ENCODE measurements around the gene STARD10.

Gene STARD10

DNA sequence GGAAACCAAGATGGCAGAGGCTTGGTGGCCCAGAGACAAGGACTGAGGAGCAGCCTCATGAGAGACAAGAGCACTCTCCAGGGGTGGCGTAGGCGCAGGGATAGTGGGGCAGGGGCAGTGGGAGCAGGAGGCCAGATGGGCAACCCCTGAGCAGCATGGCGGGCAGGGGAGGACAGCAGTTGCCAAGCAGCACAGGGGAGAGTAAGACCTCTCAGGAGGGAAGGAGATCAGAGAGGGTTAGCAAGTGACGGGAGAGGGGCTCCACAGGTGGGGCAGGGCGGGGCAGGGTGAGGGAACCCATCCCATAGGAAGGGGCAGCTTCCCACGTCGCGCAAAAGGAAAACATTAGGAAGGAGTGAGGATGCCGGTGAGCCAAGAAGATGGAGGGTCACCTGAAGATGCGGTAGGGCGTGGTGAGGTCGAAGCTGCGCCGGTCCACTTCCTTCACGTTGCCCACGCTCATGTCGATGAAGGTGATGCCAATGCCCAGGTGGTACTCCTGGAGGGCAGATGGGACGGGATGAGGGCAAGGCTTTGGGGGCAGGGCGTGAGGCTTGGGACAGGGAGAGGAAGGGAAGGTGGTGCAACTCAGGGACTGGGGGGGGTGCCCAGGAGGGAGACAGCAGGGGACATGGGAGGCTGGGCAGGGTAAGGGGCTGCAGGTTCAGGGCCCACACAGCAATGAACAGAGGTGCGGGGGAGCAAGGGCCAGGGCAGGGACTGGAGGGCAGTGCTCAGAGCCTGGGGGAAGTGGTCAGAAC, 84.2 kb downstream of the STARD10 start:
- no peak overlapping the region for H3K4me3 ChIP-seq (ENCODE audit: low read depth, low read length)
- TF ChIP-seq, protein P1, sequence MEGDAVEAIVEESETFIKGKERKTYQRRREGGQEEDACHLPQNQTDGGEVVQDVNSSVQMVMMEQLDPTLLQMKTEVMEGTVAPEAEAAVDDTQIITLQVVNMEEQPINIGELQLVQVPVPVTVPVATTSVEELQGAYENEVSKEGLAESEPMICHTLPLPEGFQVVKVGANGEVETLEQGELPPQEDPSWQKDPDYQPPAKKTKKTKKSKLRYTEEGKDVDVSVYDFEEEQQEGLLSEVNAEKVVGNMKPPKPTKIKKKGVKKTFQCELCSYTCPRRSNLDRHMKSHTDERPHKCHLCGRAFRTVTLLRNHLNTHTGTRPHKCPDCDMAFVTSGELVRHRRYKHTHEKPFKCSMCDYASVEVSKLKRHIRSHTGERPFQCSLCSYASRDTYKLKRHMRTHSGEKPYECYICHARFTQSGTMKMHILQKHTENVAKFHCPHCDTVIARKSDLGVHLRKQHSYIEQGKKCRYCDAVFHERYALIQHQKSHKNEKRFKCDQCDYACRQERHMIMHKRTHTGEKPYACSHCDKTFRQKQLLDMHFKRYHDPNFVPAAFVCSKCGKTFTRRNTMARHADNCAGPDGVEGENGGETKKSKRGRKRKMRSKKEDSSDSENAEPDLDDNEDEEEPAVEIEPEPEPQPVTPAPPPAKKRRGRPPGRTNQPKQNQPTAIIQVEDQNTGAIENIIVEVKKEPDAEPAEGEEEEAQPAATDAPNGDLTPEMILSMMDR (IDR thresholded peaks at IDR 0.05; ENCODE audit: borderline replicate concordance, insufficient read depth, low read depth, low read length), result no peak

DNA sequence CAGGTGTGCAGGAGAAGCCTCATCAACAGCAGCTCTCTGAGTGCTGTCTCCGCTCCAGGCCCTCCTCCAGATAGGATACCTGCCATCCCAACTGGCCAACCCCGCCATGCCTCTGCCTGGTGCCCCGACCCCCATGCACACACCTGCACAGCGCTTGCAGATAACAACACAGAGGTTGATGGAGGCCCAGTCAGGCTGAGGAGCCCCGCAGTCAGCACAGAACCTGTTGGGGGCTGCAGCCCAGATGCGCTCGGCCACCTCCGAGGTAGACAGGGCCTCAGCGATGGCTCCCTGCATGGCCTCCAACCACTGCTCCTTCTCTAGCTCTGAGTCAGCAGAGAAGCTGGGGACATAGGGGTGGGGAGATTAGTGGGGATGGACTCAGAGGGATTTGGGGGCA, 86.8 kb downstream of the STARD10 start:
- TF ChIP-seq, protein P1 (IDR thresholded peaks at IDR 0.05; ENCODE audit: borderline replicate concordance, insufficient read depth, low read depth, low read length), result no peak
- no peak overlapping the region for H3K4me3 ChIP-seq (ENCODE audit: low read depth, low read length)

DNA sequence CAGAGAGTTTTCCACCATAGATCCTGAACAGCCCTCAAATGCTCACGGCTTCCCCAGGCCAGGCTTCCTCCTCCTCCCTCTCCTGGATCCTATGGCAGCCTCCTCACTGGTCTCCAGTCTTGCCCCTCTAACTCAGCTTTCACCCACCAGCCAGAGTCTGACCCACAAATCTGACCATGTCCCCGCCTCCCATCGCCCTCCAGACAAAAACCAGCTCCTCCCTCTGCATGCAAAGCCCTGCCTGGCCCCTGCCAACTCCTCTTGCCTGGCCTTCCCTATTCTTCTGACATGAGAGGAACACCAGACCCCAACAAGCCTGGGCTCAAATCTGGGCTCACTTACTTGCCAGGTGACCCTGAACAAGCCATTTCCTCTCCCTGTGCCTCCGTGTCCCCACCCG, 87.3 kb downstream of the STARD10 start:
- no peak overlapping the region for H3K4me3 ChIP-seq (ENCODE audit: low read depth, low read length)
- TF ChIP-seq, protein P1 (IDR thresholded peaks at IDR 0.05; ENCODE audit: borderline replicate concordance, insufficient read depth, low read depth, low read length), result no peak

- H3K4me3 ChIP-seq (ENCODE audit: low read depth, low read length), result no peak overlapping the region
- TF ChIP-seq, protein P1 (IDR thresholded peaks at IDR 0.05; ENCODE audit: borderline replicate concordance, insufficient read depth, low read depth, low read length), result no peak
These were observed 88.1 kb downstream of the STARD10 start for GRCh38 chr11:72705442-72706365.

DNA sequence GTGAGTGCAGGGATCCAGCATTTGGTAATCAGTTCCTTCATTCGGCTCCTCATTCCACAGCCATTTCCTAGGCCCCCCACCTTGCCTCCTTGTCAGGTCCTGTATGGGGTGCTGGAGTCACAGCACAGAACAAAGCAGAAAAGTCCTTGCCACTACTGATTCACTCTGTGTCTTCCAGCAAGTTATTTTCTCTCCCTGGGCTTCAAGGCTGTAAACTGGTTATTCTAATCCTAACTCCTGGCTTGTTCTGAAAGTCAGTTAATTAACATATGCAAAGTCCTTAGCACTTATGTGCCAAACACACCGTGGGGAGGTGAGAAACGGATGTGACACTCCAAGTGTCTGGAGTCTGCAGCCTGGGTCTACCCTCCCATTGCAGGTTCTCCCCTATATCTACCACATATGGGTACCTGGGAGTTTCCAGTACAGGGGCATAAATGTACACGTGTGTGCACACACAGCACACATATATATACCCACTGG, 89.0 kb downstream of the STARD10 start:
- H3K4me3 ChIP-seq (ENCODE audit: low read depth, low read length), result no peak overlapping the region
- TF ChIP-seq, protein P1 (IDR thresholded peaks at IDR 0.05; ENCODE audit: borderline replicate concordance, insufficient read depth, low read depth, low read length), result no peak

Measured in GM12875 (cell line).